A172 (cell line): ENCODE results near the gene RPTOR. TPM values are rescaled to one million over a fixed set of nuclear protein-coding genes. Genes with fewer than 3 reads are reported as not detected.
A peak's percentile ranks its signal among the peaks of the same experiment; 100 is the strongest.

Experiments
- DNase-seq: peaks from one replicate; pipeline ENCODE4 v3.0.0-alpha.2; 2015; ENCODE audit warnings: low spot score
- total RNA-seq: library from RNA; depleted of rRNA; stranded (reverse); fragments of >200 nt; shearing (Covaris generic); gene quantifications from 2 replicates; pipeline ENCODE4 v1.2.3, GENCODE V29; 2014

Gene RPTOR
- total RNA-seq, 1 experiment from 2014 or later = 20.7 TPM

GRCh38 chr17:80970762-80971703 is 426.4 kb downstream of the RPTOR start:
- DNase-seq = no peak

- no peak for DNase-seq
These were observed 427.2 kb downstream of the RPTOR start for GRCh38 chr17:80971704-80972304.

GRCh38 chr17:80976701-80977100 is 432.1 kb downstream of the RPTOR start:
- no peak for DNase-seq

- no peak for DNase-seq
These were observed 432.5 kb downstream of the RPTOR start for GRCh38 chr17:80977172-80977571.

- DNase-seq = no peak
These were observed 434.2 kb downstream of the RPTOR start for GRCh38 chr17:80978499-80979497.

- DNase-seq = no peak
These were observed 435.1 kb downstream of the RPTOR start for GRCh38 chr17:80979547-80980378.

- peak; percentile 49 for DNase-seq
These were observed 435.9 kb downstream of the RPTOR start for GRCh38 chr17:80980397-80981061.

- no peak for DNase-seq
These were observed 436.6 kb downstream of the RPTOR start for GRCh38 chr17:80981062-80981902.

- DNase-seq = no peak
These were observed 437.3 kb downstream of the RPTOR start for GRCh38 chr17:80981929-80982425.

- no peak for DNase-seq
These were observed 437.9 kb downstream of the RPTOR start for GRCh38 chr17:80982426-80982974.

- no peak for DNase-seq
These were observed 438.9 kb downstream of the RPTOR start for GRCh38 chr17:80983545-80983944.

GRCh38 chr17:80984749-80985148 is 440.1 kb downstream of the RPTOR start:
- DNase-seq = peak; percentile 98

GRCh38 chr17:80986046-80986445 is 441.4 kb downstream of the RPTOR start:
- DNase-seq = no peak

GRCh38 chr17:80986816-80987475 is 442.3 kb downstream of the RPTOR start:
- DNase-seq = no peak

GRCh38 chr17:80987941-80988461 is 443.4 kb downstream of the RPTOR start:
- no peak for DNase-seq

- no peak for DNase-seq
These were observed 444.9 kb downstream of the RPTOR start for GRCh38 chr17:80989586-80989913.

- DNase-seq = no peak
These were observed 446.4 kb downstream of the RPTOR start for GRCh38 chr17:80990921-80991644.

- DNase-seq = no peak
These were observed 447.0 kb downstream of the RPTOR start, which contains the start of gene CHMP6 for GRCh38 chr17:80991645-80992076. Gene CHMP6, plus strand, starts transcription at chr17:80991841. Its CDS starts 78 bp downstream, at chr17:80991919.
